ENCODE measurements around the gene PEPD.

The PEPD gene

DNA sequence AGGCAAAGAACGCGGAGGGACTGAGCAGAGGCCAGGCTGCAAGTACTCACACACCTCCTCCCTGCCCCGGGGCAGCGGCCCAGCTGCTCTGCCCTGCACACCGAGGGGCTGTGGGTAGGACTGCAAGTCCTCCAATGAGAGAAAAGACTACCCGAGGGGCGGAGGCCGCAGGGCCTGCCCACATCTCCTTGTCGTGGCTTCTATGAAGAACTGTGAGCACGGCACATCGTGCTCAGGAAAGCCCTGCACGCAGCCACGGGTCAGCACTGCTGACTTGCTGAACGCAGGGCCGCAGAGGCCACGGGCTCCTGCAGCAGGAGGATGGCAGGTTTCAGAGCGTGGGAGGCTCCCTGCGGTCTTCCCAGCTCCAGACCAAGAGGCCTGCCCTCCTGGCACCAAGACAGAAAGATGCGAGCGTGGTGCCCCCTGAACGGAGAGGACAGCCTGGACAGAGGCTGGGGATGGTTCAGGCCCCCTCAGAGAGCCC, 110.6 kb downstream of the PEPD start:
- Histone ChIP-seq H3K27me3 (ENCODE audit: low read length) (no peaks in the 10 kb centered on the region), H3K9ac (ENCODE audit: low read length) (no peak overlapping the region), H4K20me1 (ENCODE audit: low read depth, low read length) (no peaks in the 10 kb centered on the region), H3K4me2 (ENCODE audit: low read depth, low read length, poor library complexity, severe bottlenecking) (no peak overlapping the region), H3K4me3 (ENCODE audit: insufficient read depth, low read length, poor library complexity, severe bottlenecking) (no peak overlapping the region), H3K9me2 (replicated peaks; ENCODE audit: insufficient read depth, low read length) (no peaks in the 10 kb centered on the region), H3K27ac (ENCODE audit: low read depth, low read length) (no peak overlapping the region), H2AFZ (ENCODE audit: low read depth, low read length, severe bottlenecking) (no peak overlapping the region), H3F3A (ENCODE audit: insufficient read depth) (no peaks in the 10 kb centered on the region), H3K36me3 (ENCODE audit: low read length) (no peaks in the 10 kb centered on the region), H3K79me2 (ENCODE audit: insufficient read depth, low read length) (no peaks in the 10 kb centered on the region), H3K9me3 (ENCODE audit: insufficient read depth, low read length) (no peaks in the 10 kb centered on the region)
- TF ChIP-seq EZH2phosphoT487 (conservative IDR thresholded peaks at IDR 0.05; ENCODE audit: low read length), result no peak
- TF ChIP-seq, protein P1, sequence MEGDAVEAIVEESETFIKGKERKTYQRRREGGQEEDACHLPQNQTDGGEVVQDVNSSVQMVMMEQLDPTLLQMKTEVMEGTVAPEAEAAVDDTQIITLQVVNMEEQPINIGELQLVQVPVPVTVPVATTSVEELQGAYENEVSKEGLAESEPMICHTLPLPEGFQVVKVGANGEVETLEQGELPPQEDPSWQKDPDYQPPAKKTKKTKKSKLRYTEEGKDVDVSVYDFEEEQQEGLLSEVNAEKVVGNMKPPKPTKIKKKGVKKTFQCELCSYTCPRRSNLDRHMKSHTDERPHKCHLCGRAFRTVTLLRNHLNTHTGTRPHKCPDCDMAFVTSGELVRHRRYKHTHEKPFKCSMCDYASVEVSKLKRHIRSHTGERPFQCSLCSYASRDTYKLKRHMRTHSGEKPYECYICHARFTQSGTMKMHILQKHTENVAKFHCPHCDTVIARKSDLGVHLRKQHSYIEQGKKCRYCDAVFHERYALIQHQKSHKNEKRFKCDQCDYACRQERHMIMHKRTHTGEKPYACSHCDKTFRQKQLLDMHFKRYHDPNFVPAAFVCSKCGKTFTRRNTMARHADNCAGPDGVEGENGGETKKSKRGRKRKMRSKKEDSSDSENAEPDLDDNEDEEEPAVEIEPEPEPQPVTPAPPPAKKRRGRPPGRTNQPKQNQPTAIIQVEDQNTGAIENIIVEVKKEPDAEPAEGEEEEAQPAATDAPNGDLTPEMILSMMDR (IDR thresholded peaks at IDR 0.05; ENCODE audit: insufficient read depth, low read length, poor library complexity, severe bottlenecking), result no peak

DNA sequence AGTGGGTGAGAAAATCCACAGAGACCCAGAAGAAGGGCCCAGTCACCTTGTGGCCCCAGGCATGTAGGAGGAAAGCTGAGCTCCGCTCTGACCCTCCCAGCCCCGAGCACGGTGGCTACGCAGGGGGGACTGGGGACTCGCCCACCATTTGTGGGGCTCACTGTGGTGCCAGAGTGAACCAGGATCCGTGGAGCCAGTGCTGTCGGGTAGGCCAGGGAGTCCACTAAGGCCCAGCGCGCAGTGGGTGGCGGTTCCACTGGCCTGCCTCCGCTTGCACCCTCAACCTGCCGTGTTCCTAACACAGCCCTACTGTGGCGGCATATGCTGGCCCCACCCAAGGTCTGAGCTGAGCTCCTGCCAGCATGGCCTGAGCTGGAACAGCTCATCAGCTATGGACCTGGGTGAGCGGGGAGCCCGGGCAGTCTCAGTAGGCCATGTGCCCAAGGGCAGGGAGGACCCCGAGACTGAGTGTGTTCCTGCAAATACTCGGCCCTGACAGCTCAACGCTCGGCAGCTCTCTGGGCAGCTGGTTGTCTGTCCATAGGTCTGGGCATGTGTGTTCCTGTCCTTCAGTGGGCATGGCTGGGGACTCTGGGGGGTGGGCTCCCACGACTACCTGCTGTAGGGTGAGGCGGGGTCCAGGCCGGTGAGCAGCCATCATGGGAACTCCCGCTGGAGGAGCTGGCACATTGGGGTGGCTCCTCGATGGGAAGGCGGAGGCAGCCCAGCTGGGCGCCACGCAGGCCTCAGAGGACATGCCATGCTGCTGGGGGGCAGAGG, 111.5 kb downstream of the PEPD start:
- no peaks in the 10 kb centered on the region for H3K27me3 ChIP-seq (ENCODE audit: low read length)
- no peaks in the 10 kb centered on the region for H3K9me2 ChIP-seq (replicated peaks; ENCODE audit: insufficient read depth, low read length)
- no peaks in the 10 kb centered on the region for H3K36me3 ChIP-seq (ENCODE audit: low read length)
- no peaks in the 10 kb centered on the region for H3F3A ChIP-seq (ENCODE audit: insufficient read depth)
- H3K9ac ChIP-seq (ENCODE audit: low read length), result no peak overlapping the region
- no peaks in the 10 kb centered on the region for H3K79me2 ChIP-seq (ENCODE audit: insufficient read depth, low read length)
- no peaks in the 10 kb centered on the region for H4K20me1 ChIP-seq (ENCODE audit: low read depth, low read length)
- no peak overlapping the region for H3K27ac ChIP-seq (ENCODE audit: low read depth, low read length)
- H3K4me2 ChIP-seq (ENCODE audit: low read depth, low read length, poor library complexity, severe bottlenecking), result no peak overlapping the region
- H2AFZ ChIP-seq (ENCODE audit: low read depth, low read length, severe bottlenecking), result no peak overlapping the region
- TF ChIP-seq, protein P1 (IDR thresholded peaks at IDR 0.05; ENCODE audit: insufficient read depth, low read length, poor library complexity, severe bottlenecking), result no peak
- no peak for TF ChIP-seq EZH2phosphoT487 (conservative IDR thresholded peaks at IDR 0.05; ENCODE audit: low read length)
- no peaks in the 10 kb centered on the region for H3K9me3 ChIP-seq (ENCODE audit: insufficient read depth, low read length)
- no peak overlapping the region for H3K4me3 ChIP-seq (ENCODE audit: insufficient read depth, low read length, poor library complexity, severe bottlenecking)

DNA sequence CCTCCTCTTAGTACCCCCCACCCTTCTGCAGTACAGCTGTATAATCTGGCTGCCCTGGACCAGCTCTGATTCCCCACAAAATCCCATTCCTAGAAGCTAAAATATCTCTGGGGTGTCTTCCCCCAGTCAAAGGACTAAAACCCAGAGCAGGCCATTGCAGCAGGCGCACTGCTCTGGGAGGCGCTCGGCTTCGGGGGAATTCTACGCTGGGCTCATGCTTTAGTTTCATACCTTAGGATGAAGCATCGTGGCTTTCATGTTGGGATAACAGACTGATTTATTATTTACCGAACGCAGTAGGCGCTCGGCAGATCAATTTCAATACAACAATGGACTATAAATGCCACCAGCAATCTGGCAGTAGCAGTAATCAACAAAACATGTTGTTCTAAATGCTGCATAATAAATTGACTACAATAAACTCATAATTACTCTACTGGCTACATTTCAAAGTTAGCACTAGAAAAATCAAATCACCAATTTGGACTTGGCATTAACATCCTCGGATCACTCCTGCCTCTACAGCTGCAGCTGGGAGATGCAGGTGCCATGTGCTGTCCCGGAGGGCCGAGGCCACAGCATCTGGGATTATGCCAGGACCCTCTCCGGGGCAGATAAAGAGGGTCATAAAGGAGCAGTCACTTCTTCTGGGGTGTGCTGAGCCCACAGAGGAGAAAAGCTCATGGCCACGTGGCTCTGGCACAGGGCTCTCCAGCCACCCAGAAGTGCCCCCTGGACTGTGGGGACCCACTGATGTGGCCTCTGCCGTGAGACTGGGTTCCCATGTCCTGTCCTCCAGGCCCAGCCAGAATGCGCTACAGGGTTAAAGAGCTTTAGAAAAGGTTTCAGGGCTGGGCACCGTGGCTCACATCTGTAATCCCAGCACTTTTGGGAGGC, 112.8 kb downstream of the PEPD start:
- no peak overlapping the region for H3K4me3 ChIP-seq (ENCODE audit: insufficient read depth, low read length, poor library complexity, severe bottlenecking)
- no peak overlapping the region for H3K9ac ChIP-seq (ENCODE audit: low read length)
- TF ChIP-seq, protein P1 (IDR thresholded peaks at IDR 0.05; ENCODE audit: insufficient read depth, low read length, poor library complexity, severe bottlenecking), result no peak
- no peak for TF ChIP-seq EZH2phosphoT487 (conservative IDR thresholded peaks at IDR 0.05; ENCODE audit: low read length)
- no peak overlapping the region for H3K4me2 ChIP-seq (ENCODE audit: low read depth, low read length, poor library complexity, severe bottlenecking)
- no peak overlapping the region for H3K27ac ChIP-seq (ENCODE audit: low read depth, low read length)
- H3K9me2 ChIP-seq (replicated peaks; ENCODE audit: insufficient read depth, low read length), result no peaks in the 10 kb centered on the region
- no peaks in the 10 kb centered on the region for H4K20me1 ChIP-seq (ENCODE audit: low read depth, low read length)
- H3K9me3 ChIP-seq (ENCODE audit: insufficient read depth, low read length), result no peaks in the 10 kb centered on the region
- no peak overlapping the region for H2AFZ ChIP-seq (ENCODE audit: low read depth, low read length, severe bottlenecking)
- no peaks in the 10 kb centered on the region for H3F3A ChIP-seq (ENCODE audit: insufficient read depth)
- H3K27me3 ChIP-seq (ENCODE audit: low read length), result no peaks in the 10 kb centered on the region
- H3K36me3 ChIP-seq (ENCODE audit: low read length), result no peaks in the 10 kb centered on the region
- H3K79me2 ChIP-seq (ENCODE audit: insufficient read depth, low read length), result no peaks in the 10 kb centered on the region
